ENCODE results near the gene FSD2.
"Not testable (repeated sequence)": the region's sequence is repeated elsewhere in the genome, so short reads cannot be mapped to it uniquely, and the experiment has no call there.

The FSD2 gene

DNA sequence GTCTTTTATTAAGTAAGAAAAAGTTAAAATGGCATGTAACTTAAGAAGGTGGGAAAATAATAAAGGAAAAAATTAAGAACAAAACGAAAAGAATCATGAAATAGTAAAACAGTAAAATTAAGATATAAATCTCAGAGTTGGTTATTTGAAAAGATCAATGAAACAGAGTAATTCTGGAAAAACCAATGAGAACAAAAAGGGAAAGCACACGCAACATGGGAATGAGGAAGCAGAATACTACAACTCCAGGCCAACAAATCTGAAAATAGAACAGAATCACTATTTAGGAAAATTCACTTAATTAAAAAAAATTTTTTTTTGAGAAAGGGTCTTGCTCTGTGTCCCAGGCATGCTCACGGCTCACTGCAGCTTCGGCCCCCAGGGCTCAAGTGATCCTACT, 34.3 kb upstream of the FSD2 start:
- no peak overlapping the region for H3K4me3 ChIP-seq (ENCODE audit: low read length)
- TF ChIP-seq ZNF274 (IDR thresholded peaks at IDR 0.05; ENCODE audit: low read depth, low read length), result no peak

GRCh38 chr15:82839136-82839535, 33.3 kb upstream of the FSD2 start:
- TF ChIP-seq ZNF274 (IDR thresholded peaks at IDR 0.05; ENCODE audit: low read depth, low read length), result no peak
- no peak overlapping the region for H3K4me3 ChIP-seq (ENCODE audit: low read length)

- TF ChIP-seq ZNF274 (IDR thresholded peaks at IDR 0.05; ENCODE audit: low read depth, low read length), result no peak
- H3K4me3 ChIP-seq (ENCODE audit: low read length), result no peak overlapping the region
These were observed 32.3 kb upstream of the FSD2 start for GRCh38 chr15:82838096-82838735.

- TF ChIP-seq ZNF274 (IDR thresholded peaks at IDR 0.05; ENCODE audit: low read depth, low read length), result no peak
- H3K4me3 ChIP-seq (ENCODE audit: low read length), result no peak overlapping the region
These were observed 29.6 kb upstream of the FSD2 start for GRCh38 chr15:82835391-82835917.

DNA sequence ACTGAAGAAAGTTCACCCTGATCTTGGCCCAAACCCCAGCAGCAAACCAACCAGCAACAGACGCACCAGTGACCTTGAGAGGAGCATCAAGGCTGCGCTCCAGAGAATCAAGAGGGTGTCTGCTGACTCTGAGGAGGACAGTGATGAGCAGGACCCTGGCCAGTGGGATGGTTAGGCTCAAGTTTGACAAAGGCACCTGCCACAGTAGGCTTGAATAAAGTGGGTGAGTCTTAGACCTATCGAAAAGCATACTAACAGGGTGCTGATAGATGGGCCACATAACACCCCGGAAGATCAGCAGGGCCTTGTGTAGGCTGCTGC, 27.5 kb upstream of the FSD2 start:
- TF ChIP-seq ZNF274 (IDR thresholded peaks at IDR 0.05; ENCODE audit: low read depth, low read length), result no peak
- H3K4me3 ChIP-seq (ENCODE audit: low read length), result no peak overlapping the region; the same call in 1 of the 2 replicates

GRCh38 chr15:82832601-82833361, 26.9 kb upstream of the FSD2 start:
- no peak overlapping the region; the same call in 1 of the 2 replicates for H3K4me3 ChIP-seq (ENCODE audit: low read length)
- TF ChIP-seq ZNF274 (IDR thresholded peaks at IDR 0.05; ENCODE audit: low read depth, low read length), result no peak

DNA sequence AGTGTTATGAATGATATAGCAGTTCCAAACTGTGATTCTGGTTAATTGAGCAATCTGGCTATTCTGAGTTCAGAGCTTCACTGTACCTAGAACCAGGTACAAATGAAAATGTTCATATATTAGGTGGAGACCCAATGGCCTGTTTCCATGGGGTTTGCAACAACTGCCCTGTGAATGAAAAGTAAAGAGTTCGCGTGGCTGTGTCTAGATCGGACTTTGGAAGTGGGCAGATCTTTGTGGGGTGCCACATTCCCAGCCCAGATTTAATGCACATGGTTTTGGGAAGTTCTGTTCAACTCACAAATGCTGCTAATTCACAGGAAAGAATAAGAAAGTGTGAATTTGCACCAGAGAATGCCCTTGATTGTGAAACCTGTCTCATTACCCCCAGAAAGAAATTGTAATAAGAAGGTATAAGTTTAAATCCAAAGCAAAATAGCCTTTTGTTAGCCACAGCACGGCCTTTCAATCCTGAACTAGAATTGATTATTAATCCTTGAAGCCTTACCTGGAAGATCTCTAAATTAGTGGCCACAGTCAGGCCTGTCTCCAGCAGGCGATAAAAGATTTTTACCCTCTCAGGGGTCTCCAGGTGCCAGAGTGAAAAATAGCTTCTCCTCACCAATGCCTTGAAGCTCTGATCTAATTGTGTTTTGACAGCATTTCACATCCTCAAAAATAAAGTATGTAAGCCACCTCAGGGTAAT, 26.2 kb upstream of the FSD2 start:
- no peak for TF ChIP-seq ZNF274 (IDR thresholded peaks at IDR 0.05; ENCODE audit: low read depth, low read length)
- peak overlapping the region; percentile 40; the same call in 1 of the 2 replicates for H3K4me3 ChIP-seq (ENCODE audit: low read length)

DNA sequence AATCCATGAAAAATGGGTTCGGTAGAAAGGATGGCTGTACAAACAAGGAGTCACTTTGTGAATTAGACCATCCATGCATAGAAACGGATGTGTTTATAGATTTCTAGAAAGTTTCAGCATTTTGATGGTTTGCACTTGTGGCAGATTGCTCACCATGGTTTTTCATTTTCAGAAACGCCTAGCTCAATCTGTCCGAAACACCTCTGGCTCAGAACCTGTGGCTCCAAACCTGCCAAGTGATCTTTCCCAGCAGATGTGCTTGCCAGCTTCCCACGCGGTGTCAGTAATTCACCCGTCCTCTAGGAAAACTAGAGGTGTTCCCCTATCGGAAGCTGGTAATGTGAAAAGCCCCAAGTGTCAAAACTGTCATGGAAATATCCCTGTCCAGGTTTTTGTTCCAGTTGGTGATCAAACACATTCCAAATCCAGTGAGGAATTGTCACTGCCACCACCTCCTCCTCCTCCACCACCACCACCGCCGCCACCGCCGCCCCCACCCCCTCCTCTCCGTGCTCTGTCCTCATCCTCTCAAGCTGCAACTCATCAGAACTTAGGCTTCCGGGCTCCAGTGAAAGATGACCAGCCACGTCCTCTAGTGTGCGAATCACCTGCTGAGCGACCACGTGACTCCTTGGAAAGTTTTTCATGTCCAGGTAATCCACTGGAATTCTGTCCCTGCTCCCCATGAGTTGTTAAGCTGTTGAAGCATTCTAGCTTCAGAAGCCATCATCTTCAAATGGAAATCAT, 24.7 kb upstream of the FSD2 start:
- TF ChIP-seq ZNF274 (IDR thresholded peaks at IDR 0.05; ENCODE audit: low read depth, low read length), result no peak
- H3K4me3 ChIP-seq (ENCODE audit: low read length), result no peak overlapping the region

DNA sequence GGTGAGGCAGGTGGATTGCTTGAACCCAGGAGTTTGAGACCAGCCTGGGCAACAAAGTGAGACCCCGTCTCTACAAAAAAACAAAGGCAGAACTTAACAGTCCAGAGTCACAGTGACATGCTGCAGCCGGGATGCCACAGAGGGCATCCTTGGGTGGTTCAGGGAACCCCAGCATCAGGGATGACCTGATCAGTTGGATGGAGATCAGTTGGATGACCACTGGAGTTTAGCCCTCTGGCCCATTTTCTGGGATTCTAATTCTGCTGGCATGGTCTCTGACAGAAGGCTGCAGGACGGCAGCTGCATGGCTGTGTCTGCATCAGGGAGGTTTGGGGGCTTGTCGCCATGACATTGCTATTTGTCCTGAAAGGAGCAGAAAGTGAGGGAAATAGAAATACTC, 23.4 kb upstream of the FSD2 start:
- TF ChIP-seq ZNF274 (IDR thresholded peaks at IDR 0.05; ENCODE audit: low read depth, low read length), result no peak
- H3K4me3 ChIP-seq (ENCODE audit: low read length), result no peak overlapping the region

DNA sequence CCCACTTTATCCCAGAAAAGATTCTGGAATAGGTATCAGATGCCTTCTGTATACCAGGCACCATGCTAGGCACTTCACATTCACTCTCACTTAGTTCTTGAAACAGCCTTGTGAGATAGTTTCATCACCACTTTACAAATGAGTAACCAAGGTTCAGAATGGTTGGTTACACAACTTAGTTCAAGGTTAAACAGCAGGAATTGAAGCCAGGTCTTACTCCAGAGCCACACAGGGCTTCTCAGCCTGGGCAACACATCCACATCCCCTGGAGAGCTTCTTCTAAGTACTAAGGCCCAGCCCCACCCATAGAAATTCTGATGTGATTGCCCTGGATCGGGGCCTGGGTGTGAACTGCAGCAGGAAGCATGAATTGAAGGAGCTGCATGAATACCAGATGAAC, 22.2 kb upstream of the FSD2 start:
- TF ChIP-seq ZNF274 (IDR thresholded peaks at IDR 0.05; ENCODE audit: low read depth, low read length), result no peak
- no peak overlapping the region for H3K4me3 ChIP-seq (ENCODE audit: low read length)

DNA sequence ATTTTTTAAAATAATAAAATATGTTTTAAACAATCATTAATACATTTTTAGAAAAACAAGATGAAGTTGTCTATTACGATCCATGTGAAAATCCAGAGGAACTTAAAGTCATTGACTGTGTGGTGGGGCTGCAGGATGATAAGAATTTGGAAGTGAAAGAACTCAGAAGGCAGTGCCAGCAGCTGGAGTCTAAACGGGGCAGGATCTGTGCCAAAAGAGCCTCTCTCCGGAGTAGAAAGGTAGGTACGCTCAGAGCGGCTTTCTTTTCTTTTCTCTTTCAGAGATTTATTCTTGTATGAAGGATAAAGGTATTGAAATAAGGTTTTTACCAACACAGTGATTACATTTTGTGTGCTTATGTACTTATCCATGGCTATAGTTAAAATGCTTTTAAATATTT, 17.2 kb upstream of the FSD2 start:
- no peak overlapping the region for H3K4me3 ChIP-seq (ENCODE audit: low read length)
- no peak for TF ChIP-seq ZNF274 (IDR thresholded peaks at IDR 0.05; ENCODE audit: low read depth, low read length)

GRCh38 chr15:82821851-82822250, 16.0 kb upstream of the FSD2 start:
- H3K4me3 ChIP-seq (ENCODE audit: low read length), result not testable (repeated sequence)

DNA sequence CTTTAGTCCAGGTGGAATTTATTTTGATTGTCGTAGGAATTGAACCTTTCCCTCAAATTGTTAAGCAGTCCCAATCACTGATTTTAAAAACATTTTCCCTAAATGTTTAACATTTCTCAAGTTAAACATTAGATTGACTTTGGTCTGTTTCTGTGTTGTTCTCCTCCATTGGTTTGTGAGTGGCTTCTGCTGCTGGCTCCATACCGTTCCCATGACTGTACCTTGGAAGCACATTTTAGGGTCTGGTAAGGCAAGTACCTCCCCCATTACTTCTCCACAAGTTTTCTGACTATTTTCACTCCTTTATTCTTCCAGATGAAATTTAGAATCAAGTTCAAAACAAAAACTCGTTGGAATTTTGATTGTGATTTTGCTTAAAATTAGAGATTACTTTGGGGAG, 15.5 kb upstream of the FSD2 start:
- not testable (repeated sequence) for H3K4me3 ChIP-seq (ENCODE audit: low read length)

- no peak for TF ChIP-seq ZNF274 (IDR thresholded peaks at IDR 0.05; ENCODE audit: low read depth, low read length)
These were observed 14.3 kb upstream of the FSD2 start for GRCh38 chr15:82820128-82820527.

More at GRCh38 chr15:82820128-82820527, 14.3 kb upstream of the FSD2 start:
- no peak overlapping the region for H3K4me3 ChIP-seq (ENCODE audit: low read length)
